GM21447 (cell line): Measurements from ENCODE around the gene RTP1.
"Not testable (repeated sequence)": the region's sequence is repeated elsewhere in the genome, so short reads cannot be mapped to it uniquely, and the experiment has no call there.

Experiments used
- ATAC-seq: cut with Tn5 transposase; IDR thresholded peaks from one replicate; pipeline ENCODE4 v1.9.1; 2021; ENCODE audit not compliant: unreplicated experiment

RTP1 gene

GRCh38 chr3:187197335-187197649, at the start of gene RTP1:
RTP1 (plus strand) TSS chr3:187197486; CDS start chr3:187197516, 30 bp downstream.
- no peak for ATAC-seq

DNA sequence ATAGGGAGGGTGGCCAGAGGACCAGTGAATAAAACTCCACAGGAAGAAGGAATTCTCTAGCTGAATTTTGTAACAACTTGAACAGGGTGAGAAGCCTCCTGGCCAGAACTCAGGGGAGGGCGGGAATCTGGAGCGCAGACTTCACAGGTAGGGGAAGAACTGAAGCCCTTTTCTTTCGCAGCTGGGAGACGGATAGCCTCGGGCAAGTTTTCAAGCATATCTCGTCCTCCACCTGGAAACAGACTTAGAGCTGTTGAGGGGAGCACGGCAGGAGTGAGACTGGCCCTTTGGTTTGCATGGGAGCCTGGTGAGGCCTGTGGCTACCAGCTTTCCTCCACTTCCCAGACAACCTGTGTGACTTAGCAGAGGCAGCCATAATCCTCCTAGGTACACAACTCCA, 47.1 kb upstream of the RTP1 start:
- ATAC-seq = no peak

DNA sequence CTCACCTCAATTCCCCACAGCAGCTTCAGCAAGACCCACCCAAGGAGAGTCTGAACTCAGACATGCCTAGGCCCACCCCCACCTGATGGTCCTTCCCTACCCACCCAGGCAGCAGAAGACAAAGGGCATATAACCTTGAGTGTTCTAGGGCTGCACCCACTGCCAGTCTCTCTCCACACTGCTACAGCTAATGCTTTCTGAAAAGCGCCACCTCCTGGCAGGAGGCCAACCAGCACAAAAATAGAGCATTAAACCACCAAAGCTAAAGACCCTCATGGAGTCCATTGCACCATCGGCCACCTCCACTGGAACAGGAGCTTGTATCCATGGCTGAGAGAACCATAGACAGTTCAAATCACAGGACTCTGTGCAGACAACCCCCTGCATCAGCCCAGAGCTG, 46.7 kb upstream of the RTP1 start:
- ATAC-seq = no peak

DNA sequence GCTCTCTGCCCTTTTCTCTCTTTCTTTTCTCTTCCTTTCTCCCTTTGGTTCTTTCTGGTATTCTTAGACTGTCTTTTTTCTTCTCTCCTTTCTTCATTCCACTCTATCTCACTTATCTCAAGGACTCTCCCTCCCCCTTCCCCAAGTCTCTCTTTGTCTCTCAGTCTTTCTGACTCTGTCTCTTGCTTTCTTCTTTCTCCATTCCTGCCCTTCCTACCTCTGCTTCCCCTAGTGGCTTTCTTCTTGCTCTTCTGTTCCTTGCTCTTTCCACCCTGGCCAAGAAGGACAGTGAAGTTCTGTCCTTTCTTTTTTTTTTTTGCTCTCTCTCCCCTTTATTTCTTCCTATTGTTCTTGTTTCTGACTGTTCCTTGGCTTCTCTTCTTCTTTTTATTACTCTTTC, 35.7 kb upstream of the RTP1 start:
- no peak for ATAC-seq

- no peak for ATAC-seq
Measured at GRCh38 chr3:187162265-187162953, 34.9 kb upstream of the RTP1 start.

DNA sequence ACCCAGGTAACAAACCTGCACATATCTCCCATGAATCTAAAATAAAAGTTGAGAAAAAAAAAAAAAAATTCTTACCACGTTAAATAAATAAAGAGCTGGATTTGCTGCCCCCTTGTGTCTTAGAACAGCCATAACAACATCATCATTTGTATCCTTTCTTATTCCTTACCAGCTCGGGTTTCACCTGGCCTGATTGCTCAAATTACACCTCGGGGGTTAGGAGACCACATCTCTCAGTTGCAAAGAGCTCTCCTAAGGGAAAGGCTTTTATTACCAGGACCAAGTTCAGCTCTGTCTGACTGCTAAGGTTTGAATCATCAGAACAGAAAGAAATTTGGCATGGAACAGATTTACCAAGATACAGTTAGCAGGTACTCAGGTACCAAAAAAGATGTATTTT, 32.1 kb upstream of the RTP1 start:
- ATAC-seq = no peak

DNA sequence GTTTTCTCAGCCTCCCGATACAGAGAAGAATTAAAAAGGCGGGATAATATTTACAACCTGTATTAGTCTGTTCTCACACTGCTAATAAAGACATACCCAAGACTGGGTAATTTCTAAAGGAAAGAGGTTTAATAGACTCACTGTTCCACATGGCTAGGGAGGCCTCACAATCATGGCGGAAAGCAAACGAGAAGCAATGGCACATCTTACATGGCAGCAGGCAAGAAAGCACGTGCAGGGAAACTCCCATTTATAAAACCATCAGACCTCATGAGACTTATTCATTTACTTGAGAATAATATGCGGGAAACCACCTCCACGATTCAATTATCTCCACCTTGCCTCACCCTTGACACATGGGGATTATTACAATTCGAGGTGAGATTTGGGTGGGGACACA, 30.5 kb upstream of the RTP1 start:
- ATAC-seq = no peak

GRCh38 chr3:187167777-187168176, 29.5 kb upstream of the RTP1 start:
- ATAC-seq = no peak

DNA sequence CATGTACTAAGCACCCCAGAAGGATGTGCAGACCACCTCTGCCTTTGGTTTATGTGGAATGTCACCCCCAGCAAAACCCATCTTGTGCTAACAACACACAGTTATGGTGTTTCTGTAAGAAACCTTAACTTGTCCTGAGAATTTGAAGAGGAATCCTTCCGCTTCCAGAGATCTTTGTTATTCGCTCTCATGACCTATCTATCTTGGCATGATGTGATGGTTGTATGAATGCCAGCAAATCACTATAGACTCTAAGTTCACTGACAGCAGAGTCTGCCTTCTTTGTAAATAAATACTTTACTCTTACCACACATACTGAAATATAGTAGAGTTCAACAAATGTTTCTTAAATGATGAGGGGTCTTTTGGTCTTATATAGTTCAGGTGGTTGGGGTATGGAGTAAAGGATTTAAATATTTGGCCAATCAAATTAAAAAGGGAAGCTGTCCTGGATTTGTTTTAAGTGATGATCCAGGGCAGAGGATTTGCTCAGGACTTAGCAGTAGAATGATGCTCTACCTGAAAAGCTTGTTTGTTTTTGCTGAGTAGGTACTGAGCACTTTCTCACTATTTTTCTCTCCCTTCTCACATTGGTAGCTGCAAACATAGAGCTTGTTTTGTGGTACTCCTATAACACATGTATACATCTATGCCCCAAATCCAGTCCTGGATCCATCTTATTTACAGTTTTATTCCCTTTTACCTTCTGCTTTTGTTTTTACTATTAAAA, 27.9 kb upstream of the RTP1 start:
- ATAC-seq = no peak

DNA sequence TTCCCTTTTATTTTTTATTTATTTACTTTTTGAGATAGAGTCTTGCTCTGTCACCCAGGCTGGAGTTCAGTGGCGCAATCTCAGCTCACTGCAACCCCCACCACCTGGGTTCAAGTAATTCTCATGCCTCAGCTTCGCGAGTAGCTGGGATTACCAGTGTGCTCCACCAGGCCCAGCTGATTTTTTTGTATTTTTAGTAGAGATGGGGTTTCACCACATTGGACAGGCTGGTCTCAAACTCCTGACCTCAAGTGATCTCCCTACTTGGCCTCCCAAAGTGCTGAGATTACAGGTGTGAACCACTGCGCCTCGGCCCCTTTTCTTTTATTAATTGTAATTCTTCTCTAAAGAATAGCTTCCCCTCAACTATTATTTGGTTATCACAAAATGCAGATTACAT, 26.4 kb upstream of the RTP1 start:
- ATAC-seq = not testable (repeated sequence)

- no peak for ATAC-seq
Measured at GRCh38 chr3:187172929-187173328, 24.4 kb upstream of the RTP1 start.

- no peak for ATAC-seq
Measured at GRCh38 chr3:187181454-187182170, 15.7 kb upstream of the RTP1 start.

DNA sequence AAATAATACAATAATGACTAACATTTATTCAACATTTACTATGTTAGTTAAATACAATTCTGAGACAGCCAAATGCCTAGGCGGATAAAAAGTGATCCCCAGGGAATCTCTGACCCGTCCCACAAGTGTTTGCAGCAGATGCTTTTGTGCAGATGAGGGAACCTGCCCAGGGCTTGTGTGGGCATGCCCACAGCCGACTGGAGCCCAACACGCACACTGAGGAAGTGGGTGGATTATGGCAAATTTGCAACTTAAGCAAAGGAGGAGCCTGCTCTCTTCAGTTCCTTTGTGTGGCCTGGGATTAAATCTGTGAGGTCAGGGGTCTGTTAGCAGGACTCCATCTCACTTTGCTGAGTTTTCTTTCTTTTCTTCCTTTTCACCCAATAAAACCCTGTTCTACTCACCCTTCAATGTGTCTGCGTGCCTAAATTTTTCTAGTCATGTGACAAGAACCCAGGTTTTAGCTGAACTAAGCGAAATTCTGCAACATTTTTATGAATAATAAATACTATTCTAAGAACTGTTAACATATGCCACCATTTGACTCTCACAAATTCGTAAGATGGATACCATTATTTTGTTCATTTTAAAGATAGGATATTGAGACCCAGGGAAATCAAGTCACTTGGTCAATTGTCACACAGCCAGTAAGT, 13.9 kb upstream of the RTP1 start:
- no peak for ATAC-seq

DNA sequence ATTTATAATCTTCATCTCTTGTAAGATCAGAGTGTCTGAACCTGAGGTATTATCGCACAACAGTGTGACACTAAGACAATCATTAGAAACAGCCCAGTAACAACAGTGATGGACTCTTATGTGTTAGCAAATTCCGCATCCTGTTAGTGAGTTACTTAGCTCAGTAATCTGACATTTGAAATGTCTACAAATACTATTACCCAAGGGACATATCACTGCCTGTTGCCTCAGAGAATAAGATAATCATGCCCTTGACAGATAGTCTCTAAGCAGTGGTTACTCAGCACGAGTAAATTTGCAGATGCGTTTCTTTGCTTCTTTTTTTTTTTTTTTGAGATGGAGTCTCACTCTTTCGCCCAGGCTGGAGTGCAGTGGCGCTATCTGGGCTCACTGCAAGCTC, 13.4 kb upstream of the RTP1 start:
- no peak for ATAC-seq

DNA sequence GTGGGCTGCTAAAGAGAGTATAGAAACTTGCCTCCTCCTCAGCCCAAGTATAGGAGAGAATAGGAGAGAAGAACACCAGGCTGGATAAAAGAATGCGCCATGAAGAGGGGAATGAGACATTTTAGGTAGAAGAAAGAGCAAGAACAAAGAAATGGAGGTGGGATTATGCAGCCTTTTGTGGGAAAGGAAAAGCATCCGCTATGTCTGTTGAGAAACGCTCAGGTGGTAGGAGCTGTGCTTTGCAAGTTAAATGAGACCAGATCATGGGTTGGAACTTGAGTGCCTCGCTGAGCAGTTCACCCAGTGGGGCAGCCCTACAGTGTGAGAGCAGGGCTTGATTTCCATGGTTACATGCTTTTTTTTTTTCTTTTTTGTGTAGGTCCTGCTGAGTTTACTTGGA, 11.5 kb upstream of the RTP1 start:
- no peak for ATAC-seq

DNA sequence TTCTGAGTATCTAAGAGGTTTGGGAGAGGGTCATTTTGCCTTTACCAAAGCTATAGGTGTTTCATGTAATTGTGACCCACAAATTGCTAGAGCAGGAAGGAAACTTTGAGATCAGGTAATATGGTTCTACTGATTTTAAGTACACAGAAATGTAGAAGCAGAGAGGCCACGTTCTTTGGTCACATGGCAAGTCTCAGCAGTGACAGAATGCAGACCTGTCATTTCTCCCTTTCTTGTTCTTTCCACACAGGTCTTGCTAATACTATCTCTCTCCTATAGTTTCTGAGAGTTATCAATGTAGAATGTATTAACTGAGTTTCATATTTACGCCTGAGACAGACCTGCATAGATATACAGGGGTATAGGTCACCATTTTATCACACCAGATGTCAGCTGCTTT, 10.9 kb upstream of the RTP1 start:
- no peak for ATAC-seq

- ATAC-seq = no peak
Measured at GRCh38 chr3:187186801-187187421, 10.4 kb upstream of the RTP1 start.

DNA sequence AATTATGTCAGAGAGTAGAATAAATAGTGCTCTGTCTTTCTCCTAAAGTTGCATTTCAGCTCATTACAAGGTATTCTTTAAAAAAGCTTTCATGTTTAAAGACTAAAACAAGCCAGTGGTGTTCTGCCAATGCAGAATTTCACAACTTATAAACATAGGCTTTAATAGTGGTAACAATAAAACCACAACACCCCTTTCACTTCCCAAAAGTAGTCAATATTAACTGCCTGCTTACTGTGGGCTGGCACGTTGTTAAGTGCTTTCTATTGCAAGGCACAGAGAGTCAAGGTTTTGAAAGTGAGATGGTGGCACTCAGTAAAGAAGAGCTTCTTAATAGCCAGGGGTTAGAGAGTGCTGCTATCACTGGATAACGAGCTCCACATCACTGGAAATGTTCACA, 8.4 kb upstream of the RTP1 start:
- ATAC-seq = no peak

DNA sequence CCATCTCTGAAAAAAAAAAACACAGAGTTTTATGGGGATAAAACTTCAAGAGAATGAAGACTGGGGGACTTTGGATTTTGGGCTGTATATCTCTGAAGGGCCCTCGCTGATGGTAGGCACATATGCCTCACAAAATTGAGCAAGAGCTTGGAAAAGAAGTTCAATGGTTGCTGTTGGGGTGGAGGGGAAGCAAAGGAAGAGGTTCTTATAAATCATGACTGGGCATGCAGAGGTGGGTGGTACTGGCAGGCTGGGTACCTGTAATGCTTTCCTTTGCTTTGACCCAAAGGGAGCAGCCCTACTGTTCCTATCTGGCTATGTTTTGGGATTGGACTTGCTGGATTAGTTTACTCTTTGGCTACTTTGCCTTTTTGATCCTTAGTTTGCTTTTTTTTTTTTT, 6.0 kb upstream of the RTP1 start:
- ATAC-seq = no peak

GRCh38 chr3:187193181-187193580, 4.1 kb upstream of the RTP1 start:
- no peak for ATAC-seq

GRCh38 chr3:187196573-187197334, 532 bp upstream of the RTP1 start:
- no peak for ATAC-seq
